K562 (cell line): ENCODE data around the gene TAF5L.

ENCODE experiments used
- ASH1L ChIP-seq: fragments of 450-650 bp; IDR thresholded peaks from 2 replicates; pipeline ENCODE4 v1.6.1; 2018; ENCODE audit warnings: borderline replicate concordance, mild to moderate bottlenecking, low read depth; ENCODE audit not compliant: partially characterized antibody
- CHD1 ChIP-seq: fragments of 200-600 bp; sonication (generic); IDR thresholded peaks from one replicate; pipeline ENCODE4 v1.6.1; 2012; ENCODE audit warnings: mild to moderate bottlenecking, moderate library complexity, low read length, inconsistent platforms
- EZH2 ChIP-seq: IDR thresholded peaks from 2 replicates; pipeline ENCODE4 v1.6.1; 2012; ENCODE audit warnings: low read depth, mild to moderate bottlenecking, inconsistent platforms, low read length, borderline replicate concordance
- GATA2 ChIP-seq: sonication (generic); formaldehyde crosslinking; IDR thresholded peaks from 2 replicates; pipeline ENCODE4 v1.4.0; 2020; ENCODE audit warnings: mild to moderate bottlenecking, missing genetic modification reagents
- NCOA1 ChIP-seq: fragments of 450-650 bp; IDR thresholded peaks from 2 replicates; pipeline ENCODE4 v1.6.1; 2016; ENCODE audit warnings: low read depth
- POLR2A ChIP-seq: fragments of 450-650 bp; conservative IDR thresholded peaks from 2 replicates; pipeline ENCODE4 v1.6.1; 2016
- POLR2AphosphoS5 ChIP-seq: IDR thresholded peaks from 2 replicates; pipeline ENCODE4 v1.6.1; 2011; ENCODE audit warnings: mild to moderate bottlenecking, low read depth, low read length, moderate library complexity; ENCODE audit not compliant: control insufficient read depth, insufficient read depth
- POLR2B ChIP-seq: fragments of 450-650 bp; IDR thresholded peaks from 2 replicates; pipeline ENCODE4 v1.6.1; 2018; ENCODE audit warnings: low read depth; ENCODE audit not compliant: partially characterized antibody
- U2AF1 ChIP-seq: fragments of 200-400 bp; formaldehyde crosslinking; optimal IDR thresholded peaks from 2 replicates; pipeline ENCODE3; 2017; ENCODE audit warnings: mild to moderate bottlenecking, low read depth, low read length, moderate library complexity
- ZBED1 ChIP-seq: IDR thresholded peaks from 2 replicates; pipeline ENCODE4 v1.6.1; 2014
- ZFX ChIP-seq: sonication (generic); formaldehyde crosslinking; IDR thresholded peaks from 2 replicates; pipeline ENCODE4 v1.8.0; 2022; ENCODE audit warnings: mild to moderate bottlenecking, missing genetic modification reagents, moderate library complexity
- ZNF668 ChIP-seq: fragments of 250-450 bp; sonication (Bioruptor Pico); IDR thresholded peaks from 2 replicates; pipeline ENCODE4 v1.8.0; 2022; ENCODE audit warnings: mild to moderate bottlenecking, inconsistent platforms
- TF ChIP-seq, protein P1 (sequence below), 3 experiments: IDR thresholded peaks in 2 of 3; conservative IDR thresholded peaks in 1 of 3; 2 replicates each; pipeline ENCODE4 v1.5.1; 2011 to 2012; ENCODE audit warnings: low read length in 3 of 3, mild to moderate bottlenecking in 3 of 3, control low read depth in 2 of 3, improper control_type of control experiment in 1 of 3, inconsistent platforms in 1 of 3, low read depth in 1 of 3, mixed read lengths in 1 of 3, moderate library complexity in 1 of 3; ENCODE audit not compliant: insufficient read depth in 2 of 3
- TF ChIP-seq, protein P2 (sequence below), 2 experiments: fragments of 450-650 bp in 1 of 2; sonication (generic) in 1 of 2; formaldehyde crosslinking; conservative IDR thresholded peaks; 2 replicates each; pipeline versions ENCODE4 v1.4.0 to v1.8.1; 2020 to 2022; ENCODE audit warnings: mild to moderate bottlenecking in 1 of 2, missing genetic modification reagents in 1 of 2

DNA sequence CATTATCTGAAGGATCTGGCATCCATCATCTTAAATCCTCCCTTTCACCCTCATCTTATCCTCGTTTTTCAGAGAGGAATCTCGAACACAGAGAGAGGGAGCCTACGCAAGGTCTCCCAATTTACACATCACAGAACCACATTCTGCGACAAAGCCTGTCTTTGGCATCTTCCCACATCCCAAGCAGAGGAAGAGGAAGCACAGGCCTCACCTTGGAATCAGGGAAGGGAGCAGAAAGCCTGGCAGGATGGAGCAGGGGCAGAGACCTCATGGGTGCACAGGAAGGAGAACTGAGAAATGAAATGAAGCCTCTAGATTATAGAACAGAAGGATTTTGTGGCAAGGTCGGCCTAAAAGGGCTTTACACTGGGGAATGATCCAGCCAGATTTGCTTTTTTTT lies 73.2 kb downstream of the TAF5L start:
- TF ChIP-seq U2AF1: no peak
- TF ChIP-seq POLR2AphosphoS5: no peak
- TF ChIP-seq, protein P1, sequence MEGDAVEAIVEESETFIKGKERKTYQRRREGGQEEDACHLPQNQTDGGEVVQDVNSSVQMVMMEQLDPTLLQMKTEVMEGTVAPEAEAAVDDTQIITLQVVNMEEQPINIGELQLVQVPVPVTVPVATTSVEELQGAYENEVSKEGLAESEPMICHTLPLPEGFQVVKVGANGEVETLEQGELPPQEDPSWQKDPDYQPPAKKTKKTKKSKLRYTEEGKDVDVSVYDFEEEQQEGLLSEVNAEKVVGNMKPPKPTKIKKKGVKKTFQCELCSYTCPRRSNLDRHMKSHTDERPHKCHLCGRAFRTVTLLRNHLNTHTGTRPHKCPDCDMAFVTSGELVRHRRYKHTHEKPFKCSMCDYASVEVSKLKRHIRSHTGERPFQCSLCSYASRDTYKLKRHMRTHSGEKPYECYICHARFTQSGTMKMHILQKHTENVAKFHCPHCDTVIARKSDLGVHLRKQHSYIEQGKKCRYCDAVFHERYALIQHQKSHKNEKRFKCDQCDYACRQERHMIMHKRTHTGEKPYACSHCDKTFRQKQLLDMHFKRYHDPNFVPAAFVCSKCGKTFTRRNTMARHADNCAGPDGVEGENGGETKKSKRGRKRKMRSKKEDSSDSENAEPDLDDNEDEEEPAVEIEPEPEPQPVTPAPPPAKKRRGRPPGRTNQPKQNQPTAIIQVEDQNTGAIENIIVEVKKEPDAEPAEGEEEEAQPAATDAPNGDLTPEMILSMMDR (IDR thresholded peaks at IDR 0.05 in 2 of 3, conservative IDR thresholded peaks at IDR 0.05 in 1 of 3; ENCODE audit: insufficient read depth in 2 of 3, low read depth in 1 of 3, low read length in 3 of 3): no peak
- TF ChIP-seq, protein P2, sequence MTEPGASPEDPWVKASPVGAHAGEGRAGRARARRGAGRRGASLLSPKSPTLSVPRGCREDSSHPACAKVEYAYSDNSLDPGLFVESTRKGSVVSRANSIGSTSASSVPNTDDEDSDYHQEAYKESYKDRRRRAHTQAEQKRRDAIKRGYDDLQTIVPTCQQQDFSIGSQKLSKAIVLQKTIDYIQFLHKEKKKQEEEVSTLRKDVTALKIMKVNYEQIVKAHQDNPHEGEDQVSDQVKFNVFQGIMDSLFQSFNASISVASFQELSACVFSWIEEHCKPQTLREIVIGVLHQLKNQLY (CRISPR knock-in tag; conservative IDR thresholded peaks at IDR 0.05): no peak
- TF ChIP-seq ZFX (CRISPR knock-in tag): no peak
- no peak for TF ChIP-seq POLR2B
- no peak for TF ChIP-seq POLR2A
- TF ChIP-seq CHD1: no peak
- TF ChIP-seq ZBED1: no peak
- no peak for TF ChIP-seq ASH1L
- TF ChIP-seq GATA2 (CRISPR knock-in tag): no peak
- TF ChIP-seq NCOA1: no peak
- no peak for TF ChIP-seq EZH2
- TF ChIP-seq ZNF668 (CRISPR knock-in tag): no peak
